RWPE2 (cell line): Measurements from ENCODE around the gene PDCD2.

ENCODE experiments used
- ATAC-seq: fragments of 200-7000 bp; cut with Tn5 transposase; 3 replicates; pipeline ENCODE4 v1.9.1; 2021; ENCODE audit warnings: low read depth
- DNase-seq: peaks from one replicate; pipeline ENCODE4 v3.0.0-alpha.2; 2020; ENCODE audit warnings: low spot score
- H3K27ac ChIP-seq: fragments of 450-650 bp; 2 replicates; pipeline ENCODE4 v1.5.1; 2017; ENCODE audit warnings: mild to moderate bottlenecking; ENCODE audit not compliant: poor library complexity, severe bottlenecking
- H3K27me3 ChIP-seq: fragments of 250-450 bp; sonication (Bioruptor Pico); 2 replicates; pipeline ENCODE4 v1.5.1; 2021; ENCODE audit warnings: mild to moderate bottlenecking, moderate library complexity; ENCODE audit not compliant: insufficient read depth, poor library complexity, severe bottlenecking
- H3K36me3 ChIP-seq: fragments of 250-450 bp; sonication (Bioruptor Pico); 2 replicates; pipeline ENCODE4 v1.5.1; 2020; ENCODE audit warnings: low read depth, mild to moderate bottlenecking, moderate library complexity
- H3K4me1 ChIP-seq: fragments of 250-450 bp; sonication (Bioruptor Pico); 2 replicates; pipeline ENCODE4 v1.5.1; 2021; ENCODE audit warnings: mild to moderate bottlenecking, moderate library complexity; ENCODE audit not compliant: insufficient read depth, poor library complexity, severe bottlenecking
- H3K4me3 ChIP-seq: fragments of 250-450 bp; sonication (Bioruptor Pico); 2 replicates; pipeline ENCODE4 v1.5.1; 2021; ENCODE audit warnings: mild to moderate bottlenecking, moderate library complexity; ENCODE audit not compliant: severe bottlenecking
- H3K9me3 ChIP-seq: fragments of 250-450 bp; sonication (Bioruptor Pico); 2 replicates; pipeline ENCODE4 v1.5.1; 2021; ENCODE audit warnings: mild to moderate bottlenecking, moderate library complexity; ENCODE audit not compliant: severe bottlenecking
- CTCF ChIP-seq: fragments of 450-650 bp; IDR thresholded peaks from one replicate; pipeline ENCODE4 v1.5.1; 2017; ENCODE audit warnings: mild to moderate bottlenecking, moderate library complexity; ENCODE audit not compliant: poor library complexity, severe bottlenecking

The PDCD2 gene

DNA sequence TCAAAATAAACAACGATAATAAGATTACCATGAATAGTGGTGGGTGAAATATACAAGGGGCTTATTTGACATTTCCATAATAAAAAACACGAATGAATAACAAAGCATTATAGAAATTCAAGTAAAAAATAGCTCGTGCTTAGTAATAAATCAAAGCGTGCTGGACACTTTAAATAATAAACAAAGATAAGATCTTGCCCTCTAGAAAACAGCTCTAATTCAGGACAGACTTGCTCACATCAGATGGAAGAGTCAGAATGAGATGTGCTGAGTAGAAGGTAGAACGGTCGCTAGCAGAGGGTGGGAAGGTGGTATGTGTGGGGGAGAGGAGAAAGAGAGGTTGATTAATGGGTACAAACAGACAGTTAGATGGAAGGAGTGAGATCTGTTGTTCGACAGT lies 58.6 kb downstream of the PDCD2 start:
- H3K9me3 ChIP-seq: no peaks in the 10 kb centered on the region

More for the DNA sequence above, 58.6 kb downstream of the PDCD2 start:
- H3K36me3 ChIP-seq: no peaks in the 10 kb centered on the region
- TF ChIP-seq CTCF: no peak
- no peak for DNase-seq
- no peak for ATAC-seq
- H3K27ac ChIP-seq: no peak overlapping the region
- no peaks in the 10 kb centered on the region for H3K4me1 ChIP-seq
- no peaks in the 10 kb centered on the region for H3K27me3 ChIP-seq
- no peak overlapping the region for H3K4me3 ChIP-seq
